Stimulated activated CD4-positive, alpha-beta T cell treated with anti-CD3 and anti-CD28 coated beads, Interleukin-4, amount 100 ng/mL, for 1 hour (primary cell): ENCODE measurements around the gene B2M.
A peak's percentile ranks its signal among the peaks of the same experiment; 100 is the strongest.
"Not testable (repeated sequence)": the region's sequence is repeated elsewhere in the genome, so short reads cannot be mapped to it uniquely, and the experiment has no call there.

Experiments
- DNase-seq: peaks from one replicate; pipeline ENCODE4 v3.0.0-alpha.2; 2020

The B2M gene

DNA sequence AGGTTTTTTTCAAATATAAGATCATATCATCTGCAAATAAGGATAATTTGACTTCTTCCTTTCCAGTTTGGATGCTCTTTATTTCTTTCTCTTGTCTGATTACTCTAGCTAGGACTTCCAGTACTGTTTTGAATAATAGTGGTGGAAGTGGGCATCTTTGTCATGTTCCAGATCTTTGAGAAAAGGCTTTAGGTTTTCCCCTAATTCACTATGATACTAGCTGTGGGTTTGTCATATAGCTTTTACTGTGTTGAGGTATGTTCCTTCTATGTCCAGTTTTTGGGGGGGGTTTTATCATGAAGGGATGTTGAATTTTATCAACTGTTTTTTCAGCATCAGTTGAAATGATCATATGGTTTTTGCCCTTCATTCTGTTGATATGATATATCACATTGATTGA is 10.6 kb upstream of the B2M start:
- not testable (repeated sequence) for DNase-seq

DNA sequence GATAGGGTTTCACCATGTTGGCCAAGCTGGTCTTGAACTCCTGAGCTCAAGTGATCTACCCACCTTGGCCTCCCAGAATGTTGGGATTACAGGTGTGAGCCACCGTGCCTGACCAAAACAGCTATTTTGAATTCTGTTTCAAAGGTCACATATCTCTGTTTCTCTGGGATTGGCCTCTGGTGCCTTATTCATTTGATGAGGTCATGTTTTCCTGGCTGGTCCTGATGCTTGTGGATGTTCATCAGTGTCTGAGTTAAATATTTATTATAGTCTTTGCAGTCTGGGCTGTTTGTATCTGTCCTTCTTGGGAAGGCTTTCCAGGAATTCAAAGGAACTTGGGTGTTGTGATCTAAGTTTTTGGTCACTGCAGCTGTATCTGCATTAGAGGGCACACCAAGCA is 5.3 kb upstream of the B2M start:
- no peak for DNase-seq

DNA sequence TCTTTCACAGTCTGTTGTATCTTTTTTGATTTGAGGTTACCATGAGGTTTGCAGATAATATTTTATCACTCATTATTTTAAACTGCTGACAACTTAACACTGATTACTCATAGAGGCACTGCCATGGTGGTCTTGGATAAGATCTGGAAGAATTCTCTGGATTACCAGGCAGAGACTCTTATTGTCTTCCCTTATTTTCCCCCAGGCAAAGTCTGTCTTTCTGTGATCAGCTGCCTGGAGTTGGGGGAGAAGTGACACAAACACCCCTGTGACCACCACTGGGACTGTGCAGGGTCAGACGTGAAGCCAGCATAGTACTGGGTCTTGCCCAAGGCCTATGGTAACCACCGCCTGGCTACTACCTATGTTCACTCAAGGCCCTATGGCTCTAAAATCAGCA is 4.9 kb upstream of the B2M start:
- no peak for DNase-seq

DNA sequence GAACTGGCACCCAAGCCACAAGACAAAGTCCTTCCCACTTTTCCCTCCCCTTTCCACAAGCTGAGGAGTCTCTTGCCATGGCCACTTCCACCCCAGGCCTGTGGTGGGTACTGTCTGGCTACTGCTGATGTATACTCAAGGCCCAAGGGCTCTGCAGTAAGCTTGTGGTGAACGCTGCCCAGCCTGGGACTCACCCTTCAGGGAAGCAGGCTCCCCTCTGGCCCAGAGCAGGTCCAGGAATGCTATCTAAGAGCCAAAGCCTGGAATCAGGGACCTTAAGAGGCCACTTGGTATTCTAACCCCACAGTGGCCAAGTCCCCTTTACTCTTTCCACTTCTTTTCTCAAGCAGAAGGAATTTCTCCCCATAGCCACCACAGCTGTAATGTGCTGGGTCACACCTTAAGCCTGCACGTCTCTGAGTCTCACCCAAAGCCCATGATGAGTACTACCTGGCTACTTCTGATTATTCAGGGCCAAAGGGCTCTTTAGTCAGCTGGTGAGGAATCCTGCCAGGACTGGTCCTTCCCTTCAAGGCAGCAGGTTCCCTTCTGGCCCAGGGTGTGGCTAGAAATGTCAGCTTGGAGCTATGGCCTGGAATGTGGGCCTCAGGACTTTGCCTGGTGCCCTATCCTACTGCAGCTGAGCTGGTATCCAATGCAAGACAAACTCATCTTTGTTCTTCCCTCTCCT is 4.2 kb upstream of the B2M start:
- DNase-seq = no peak

DNA sequence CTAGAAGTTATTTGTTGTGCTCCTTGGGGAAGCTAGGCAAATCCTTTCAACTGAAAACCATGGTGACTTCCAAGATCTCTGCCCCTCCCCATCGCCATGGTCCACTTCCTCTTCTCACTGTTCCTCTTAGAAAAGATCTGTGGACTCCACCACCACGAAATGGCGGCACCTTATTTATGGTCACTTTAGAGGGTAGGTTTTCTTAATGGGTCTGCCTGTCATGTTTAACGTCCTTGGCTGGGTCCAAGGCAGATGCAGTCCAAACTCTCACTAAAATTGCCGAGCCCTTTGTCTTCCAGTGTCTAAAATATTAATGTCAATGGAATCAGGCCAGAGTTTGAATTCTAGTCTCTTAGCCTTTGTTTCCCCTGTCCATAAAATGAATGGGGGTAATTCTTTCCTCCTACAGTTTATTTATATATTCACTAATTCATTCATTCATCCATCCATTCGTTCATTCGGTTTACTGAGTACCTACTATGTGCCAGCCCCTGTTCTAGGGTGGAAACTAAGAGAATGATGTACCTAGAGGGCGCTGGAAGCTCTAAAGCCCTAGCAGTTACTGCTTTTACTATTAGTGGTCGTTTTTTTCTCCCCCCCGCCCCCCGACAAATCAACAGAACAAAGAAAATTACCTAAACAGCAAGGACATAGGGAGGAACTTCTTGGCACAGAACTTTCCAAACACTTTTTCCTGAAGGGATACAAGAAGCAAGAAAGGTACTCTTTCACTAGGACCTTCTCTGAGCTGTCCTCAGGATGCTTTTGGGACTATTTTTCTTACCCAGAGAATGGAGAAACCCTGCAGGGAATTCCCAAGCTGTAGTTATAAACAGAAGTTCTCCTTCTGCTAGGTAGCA is 851 bp upstream of the B2M start:
- DNase-seq = no peak

DNA sequence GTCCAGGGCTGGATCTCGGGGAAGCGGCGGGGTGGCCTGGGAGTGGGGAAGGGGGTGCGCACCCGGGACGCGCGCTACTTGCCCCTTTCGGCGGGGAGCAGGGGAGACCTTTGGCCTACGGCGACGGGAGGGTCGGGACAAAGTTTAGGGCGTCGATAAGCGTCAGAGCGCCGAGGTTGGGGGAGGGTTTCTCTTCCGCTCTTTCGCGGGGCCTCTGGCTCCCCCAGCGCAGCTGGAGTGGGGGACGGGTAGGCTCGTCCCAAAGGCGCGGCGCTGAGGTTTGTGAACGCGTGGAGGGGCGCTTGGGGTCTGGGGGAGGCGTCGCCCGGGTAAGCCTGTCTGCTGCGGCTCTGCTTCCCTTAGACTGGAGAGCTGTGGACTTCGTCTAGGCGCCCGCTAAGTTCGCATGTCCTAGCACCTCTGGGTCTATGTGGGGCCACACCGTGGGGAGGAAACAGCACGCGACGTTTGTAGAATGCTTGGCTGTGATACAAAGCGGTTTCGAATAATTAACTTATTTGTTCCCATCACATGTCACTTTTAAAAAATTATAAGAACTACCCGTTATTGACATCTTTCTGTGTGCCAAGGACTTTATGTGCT is 527 bp downstream of the B2M start:
- DNase-seq = peak; percentile 63

DNA sequence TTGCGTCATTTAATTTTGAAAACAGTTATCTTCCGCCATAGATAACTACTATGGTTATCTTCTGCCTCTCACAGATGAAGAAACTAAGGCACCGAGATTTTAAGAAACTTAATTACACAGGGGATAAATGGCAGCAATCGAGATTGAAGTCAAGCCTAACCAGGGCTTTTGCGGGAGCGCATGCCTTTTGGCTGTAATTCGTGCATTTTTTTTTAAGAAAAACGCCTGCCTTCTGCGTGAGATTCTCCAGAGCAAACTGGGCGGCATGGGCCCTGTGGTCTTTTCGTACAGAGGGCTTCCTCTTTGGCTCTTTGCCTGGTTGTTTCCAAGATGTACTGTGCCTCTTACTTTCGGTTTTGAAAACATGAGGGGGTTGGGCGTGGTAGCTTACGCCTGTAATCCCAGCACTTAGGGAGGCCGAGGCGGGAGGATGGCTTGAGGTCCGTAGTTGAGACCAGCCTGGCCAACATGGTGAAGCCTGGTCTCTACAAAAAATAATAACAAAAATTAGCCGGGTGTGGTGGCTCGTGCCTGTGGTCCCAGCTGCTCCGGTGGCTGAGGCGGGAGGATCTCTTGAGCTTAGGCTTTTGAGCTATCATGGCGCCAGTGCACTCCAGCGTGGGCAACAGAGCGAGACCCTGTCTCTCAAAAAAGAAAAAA is 1.2 kb downstream of the B2M start:
- DNase-seq = peak; percentile 58

DNA sequence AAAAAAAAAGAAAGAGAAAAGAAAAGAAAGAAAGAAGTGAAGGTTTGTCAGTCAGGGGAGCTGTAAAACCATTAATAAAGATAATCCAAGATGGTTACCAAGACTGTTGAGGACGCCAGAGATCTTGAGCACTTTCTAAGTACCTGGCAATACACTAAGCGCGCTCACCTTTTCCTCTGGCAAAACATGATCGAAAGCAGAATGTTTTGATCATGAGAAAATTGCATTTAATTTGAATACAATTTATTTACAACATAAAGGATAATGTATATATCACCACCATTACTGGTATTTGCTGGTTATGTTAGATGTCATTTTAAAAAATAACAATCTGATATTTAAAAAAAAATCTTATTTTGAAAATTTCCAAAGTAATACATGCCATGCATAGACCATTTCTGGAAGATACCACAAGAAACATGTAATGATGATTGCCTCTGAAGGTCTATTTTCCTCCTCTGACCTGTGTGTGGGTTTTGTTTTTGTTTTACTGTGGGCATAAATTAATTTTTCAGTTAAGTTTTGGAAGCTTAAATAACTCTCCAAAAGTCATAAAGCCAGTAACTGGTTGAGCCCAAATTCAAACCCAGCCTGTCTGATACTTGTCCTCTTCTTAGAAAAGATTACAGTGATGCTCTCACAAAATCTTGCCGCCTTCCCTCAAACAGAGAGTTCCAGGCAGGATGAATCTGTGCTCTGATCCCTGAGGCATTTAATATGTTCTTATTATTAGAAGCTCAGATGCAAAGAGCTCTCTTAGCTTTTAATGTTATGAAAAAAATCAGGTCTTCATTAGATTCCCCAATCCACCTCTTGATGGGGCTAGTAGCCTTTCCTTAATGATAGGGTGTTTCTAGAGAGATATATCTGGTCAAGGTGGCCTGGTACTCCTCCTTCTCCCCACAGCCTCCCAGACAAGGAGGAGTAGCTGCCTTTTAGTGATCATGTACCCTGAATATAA is 2.0 kb downstream of the B2M start:
- DNase-seq = no peak

DNA sequence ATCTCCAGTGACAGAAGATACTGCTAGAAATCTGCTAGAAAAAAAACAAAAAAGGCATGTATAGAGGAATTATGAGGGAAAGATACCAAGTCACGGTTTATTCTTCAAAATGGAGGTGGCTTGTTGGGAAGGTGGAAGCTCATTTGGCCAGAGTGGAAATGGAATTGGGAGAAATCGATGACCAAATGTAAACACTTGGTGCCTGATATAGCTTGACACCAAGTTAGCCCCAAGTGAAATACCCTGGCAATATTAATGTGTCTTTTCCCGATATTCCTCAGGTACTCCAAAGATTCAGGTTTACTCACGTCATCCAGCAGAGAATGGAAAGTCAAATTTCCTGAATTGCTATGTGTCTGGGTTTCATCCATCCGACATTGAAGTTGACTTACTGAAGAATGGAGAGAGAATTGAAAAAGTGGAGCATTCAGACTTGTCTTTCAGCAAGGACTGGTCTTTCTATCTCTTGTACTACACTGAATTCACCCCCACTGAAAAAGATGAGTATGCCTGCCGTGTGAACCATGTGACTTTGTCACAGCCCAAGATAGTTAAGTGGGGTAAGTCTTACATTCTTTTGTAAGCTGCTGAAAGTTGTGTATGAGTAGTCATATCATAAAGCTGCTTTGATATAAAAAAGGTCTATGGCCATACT is 4.0 kb downstream of the B2M start:
- DNase-seq = no peak

DNA sequence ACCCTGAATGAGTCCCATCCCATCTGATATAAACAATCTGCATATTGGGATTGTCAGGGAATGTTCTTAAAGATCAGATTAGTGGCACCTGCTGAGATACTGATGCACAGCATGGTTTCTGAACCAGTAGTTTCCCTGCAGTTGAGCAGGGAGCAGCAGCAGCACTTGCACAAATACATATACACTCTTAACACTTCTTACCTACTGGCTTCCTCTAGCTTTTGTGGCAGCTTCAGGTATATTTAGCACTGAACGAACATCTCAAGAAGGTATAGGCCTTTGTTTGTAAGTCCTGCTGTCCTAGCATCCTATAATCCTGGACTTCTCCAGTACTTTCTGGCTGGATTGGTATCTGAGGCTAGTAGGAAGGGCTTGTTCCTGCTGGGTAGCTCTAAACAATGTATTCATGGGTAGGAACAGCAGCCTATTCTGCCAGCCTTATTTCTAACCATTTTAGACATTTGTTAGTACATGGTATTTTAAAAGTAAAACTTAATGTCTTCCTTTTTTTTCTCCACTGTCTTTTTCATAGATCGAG is 4.5 kb downstream of the B2M start:
- DNase-seq = no peak

DNA sequence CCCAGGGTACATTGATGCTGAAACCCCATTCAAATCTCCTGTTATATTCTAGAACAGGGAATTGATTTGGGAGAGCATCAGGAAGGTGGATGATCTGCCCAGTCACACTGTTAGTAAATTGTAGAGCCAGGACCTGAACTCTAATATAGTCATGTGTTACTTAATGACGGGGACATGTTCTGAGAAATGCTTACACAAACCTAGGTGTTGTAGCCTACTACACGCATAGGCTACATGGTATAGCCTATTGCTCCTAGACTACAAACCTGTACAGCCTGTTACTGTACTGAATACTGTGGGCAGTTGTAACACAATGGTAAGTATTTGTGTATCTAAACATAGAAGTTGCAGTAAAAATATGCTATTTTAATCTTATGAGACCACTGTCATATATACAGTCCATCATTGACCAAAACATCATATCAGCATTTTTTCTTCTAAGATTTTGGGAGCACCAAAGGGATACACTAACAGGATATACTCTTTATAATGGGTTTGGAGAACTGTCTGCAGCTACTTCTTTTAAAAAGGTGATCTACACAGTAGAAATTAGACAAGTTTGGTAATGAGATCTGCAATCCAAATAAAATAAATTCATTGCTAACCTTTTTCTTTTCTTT is 5.8 kb downstream of the B2M start:
- no peak for DNase-seq

DNA sequence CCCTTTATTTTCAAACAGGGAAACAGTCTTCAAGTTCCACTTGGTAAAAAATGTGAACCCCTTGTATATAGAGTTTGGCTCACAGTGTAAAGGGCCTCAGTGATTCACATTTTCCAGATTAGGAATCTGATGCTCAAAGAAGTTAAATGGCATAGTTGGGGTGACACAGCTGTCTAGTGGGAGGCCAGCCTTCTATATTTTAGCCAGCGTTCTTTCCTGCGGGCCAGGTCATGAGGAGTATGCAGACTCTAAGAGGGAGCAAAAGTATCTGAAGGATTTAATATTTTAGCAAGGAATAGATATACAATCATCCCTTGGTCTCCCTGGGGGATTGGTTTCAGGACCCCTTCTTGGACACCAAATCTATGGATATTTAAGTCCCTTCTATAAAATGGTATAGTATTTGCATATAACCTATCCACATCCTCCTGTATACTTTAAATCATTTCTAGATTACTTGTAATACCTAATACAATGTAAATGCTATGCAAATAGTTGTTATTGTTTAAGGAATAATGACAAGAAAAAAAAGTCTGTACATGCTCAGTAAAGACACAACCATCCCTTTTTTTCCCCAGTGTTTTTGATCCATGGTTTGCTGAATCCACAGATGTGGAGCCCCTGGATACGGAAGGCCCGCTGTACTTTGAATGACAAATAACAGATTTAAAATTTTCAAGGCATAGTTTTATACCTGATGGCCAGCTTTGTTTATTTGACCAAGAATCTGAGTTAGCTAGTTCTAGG is 7.0 kb downstream of the B2M start:
- no peak for DNase-seq

DNA sequence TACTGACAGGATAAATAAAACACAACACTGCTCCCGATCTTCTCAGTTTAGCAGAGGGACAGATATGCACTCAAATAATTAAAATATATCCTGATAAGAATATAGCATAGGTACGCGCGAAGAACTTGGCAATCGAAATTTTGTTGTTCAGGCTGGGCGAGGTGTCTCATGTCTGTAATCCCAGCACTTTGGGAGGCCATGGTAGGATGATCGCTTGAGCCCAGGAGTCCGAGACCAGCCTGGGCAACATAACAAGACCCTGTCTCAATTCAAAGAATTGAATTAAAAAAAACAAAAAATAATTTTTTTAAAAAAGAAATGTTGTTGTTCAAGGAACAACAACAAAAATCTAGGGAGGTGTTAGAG is 7.6 kb downstream of the B2M start:
- DNase-seq = no peak

DNA sequence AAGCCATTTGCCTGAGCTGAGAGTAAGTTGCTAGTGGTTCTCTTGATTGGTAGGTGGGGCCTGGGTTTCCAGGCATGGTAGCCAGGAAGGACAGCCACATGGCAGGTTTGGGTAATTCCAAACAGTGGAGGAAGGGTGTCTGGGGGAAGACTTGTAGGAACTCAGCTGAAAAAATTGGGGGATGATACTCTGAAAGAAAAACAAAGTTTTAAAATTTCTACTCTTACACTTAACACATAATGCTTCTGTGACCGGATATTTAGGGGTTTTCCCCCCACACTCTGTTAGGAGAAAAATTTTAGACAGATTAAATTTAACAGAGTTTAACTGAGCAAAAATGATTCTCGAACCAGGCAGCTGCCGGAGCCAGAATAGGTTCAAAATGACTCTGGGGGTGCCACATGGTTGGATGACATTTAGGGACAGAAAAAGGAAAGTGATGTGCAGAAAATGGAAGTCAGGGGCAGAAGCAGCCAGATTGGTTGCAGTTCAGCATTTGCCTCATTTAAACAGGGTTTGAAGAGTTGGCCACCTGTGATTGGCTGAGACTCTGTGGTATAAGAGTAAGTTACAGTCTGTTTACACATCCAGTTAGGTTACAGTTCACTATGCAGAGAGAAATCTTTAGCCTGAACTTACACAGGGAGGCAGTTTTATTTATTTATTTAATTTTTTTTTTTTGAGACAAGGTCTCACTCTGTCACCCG is 8.1 kb downstream of the B2M start:
- peak; percentile 56 for DNase-seq

DNA sequence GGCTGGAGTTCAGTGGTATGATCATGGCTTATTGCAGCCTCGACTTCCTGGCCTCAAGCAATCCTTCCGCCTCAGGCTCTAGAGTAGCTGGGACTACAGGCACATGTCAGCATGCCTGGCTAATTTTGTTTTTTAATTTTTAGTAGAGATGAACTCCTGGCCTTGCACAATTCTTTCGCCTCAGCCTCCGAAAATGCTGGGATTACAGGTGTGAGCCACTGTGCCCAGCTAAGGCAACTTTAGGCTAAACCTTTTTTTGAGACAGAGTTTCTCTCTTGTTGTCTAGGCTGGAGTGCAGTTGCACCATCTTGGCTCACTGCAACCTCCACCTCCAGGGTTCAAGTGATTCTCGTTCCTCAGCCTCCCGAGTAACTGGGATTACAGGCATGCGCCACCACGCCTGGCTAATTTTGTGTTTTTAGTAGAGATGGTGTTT is 8.7 kb downstream of the B2M start:
- DNase-seq = peak; percentile 25

DNA sequence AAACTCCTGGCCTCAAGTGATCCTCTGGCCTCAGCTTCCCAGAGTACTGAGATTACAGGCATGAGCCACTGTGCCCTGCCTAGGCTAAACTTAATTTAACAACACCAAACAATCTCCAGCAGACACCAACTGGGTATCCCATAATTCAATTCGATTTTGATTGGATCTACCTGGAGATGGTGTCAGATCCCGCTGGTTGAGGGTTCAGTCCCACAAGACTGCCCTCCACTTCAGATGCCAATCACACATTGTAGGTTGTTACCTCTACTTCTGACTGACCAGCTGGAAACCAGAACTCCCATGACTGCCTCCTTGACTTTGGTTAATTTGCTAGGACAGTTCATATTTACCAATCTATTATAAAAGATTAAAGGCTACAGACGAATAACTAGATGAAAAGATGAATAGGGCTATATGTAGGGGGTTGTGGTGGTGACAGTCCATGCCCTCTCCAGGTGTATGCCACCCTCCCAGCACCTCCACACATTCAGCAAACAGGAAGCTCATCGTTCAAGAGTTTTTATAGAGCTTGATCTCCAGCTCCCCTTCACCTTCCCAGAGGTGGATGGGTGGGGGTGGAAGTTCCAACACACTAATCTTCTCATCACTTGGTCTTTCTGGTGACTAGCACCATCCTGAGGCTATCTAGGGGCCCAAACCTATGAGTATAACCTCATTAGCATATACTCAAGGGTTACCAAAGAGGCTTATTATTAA is 9.3 kb downstream of the B2M start:
- peak; percentile 22 for DNase-seq

DNA sequence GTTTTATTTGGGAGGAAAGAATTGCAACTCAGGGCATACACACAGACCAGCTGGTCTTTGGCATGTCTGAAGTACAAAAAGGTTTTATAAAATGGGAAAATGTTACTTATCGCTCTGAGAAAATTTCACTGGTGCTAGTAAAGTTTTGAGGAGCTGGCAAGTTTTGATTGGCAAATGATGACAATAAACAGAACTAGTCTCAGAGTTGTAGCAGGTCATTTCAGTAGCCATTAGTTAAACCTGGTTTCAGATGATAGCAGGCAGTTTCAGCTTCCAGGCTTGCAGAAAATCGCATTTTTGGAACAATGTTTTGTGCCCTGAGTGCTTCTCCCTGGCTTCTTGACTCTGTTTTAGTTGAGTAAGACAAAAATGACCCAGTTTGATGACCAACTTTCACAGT is 10.7 kb downstream of the B2M start:
- DNase-seq = no peak

DNA sequence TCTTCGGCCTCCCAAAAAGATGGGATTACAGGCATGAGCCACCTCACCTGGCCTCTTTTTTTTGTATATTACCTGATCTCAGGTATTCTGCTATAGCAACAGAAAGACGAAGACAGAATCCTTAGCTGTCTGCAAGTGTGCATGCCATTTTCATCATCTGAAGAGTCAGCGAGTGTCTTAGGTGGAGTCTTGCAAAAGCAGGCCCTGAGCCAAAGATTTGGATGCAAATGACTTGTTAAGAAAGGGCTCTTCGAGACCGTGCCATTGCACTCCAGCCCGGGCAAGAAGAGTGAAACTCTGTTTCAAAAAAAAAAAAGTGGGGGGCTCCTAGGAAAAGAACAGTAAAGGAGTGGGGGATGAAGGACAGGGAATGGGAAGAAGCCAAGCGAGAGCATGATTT is 14.8 kb downstream of the B2M start:
- no peak for DNase-seq
